ENCODE data around the gene HTR1B. TPM values are rescaled to one million over a fixed set of nuclear protein-coding genes. Genes with fewer than 3 reads are reported as not detected.

HTR1B gene, protein sequence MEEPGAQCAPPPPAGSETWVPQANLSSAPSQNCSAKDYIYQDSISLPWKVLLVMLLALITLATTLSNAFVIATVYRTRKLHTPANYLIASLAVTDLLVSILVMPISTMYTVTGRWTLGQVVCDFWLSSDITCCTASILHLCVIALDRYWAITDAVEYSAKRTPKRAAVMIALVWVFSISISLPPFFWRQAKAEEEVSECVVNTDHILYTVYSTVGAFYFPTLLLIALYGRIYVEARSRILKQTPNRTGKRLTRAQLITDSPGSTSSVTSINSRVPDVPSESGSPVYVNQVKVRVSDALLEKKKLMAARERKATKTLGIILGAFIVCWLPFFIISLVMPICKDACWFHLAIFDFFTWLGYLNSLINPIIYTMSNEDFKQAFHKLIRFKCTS
- 8.9 and 10.3 TPM in 2 replicates for total RNA-seq
- long read RNA-seq = 0 reads

DNA sequence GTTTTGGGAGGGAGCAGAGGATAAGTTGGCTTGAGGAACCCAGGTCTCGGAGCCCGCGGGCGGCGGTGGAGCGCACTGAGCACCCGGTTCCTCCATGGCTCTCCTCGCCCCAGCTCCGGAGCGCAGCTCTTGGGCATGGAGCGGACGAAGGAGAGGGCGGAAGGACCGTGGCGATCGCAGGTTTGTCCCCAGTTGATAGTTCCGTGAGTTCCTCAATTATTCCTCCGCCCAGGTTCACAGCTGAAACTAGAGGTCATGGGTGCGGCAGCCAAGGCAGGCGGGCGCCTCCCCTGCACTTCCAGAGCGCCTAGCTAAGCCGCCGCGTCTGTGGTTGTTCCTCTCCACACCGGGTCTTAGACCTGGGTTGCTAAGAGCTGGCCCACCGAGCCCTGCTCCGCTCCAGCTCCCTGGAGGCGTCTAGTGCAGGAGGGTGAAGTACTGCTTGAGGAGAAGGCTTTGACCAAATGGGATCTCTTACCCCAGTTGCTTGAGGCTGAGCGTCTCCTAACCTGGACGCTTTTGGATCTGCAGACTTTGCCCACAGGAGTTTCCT is at the start of gene HTR1B:
Gene HTR1B, minus strand, starts transcription at position 184 of the 553 bp plus-strand sequence. Its CDS starts 88 bp downstream, at position 96.
- Mint-ChIP-seq H3K4me3 (ENCODE audit: low read depth) (peak within 1 kb of the TSS; percentile 85), H3K27ac (peak within 1 kb of the TSS; percentile 30), H3K9me3 (ENCODE audit: low read depth) (no peaks in the 10 kb centered on the region), H3K36me3 (ENCODE audit: insufficient read depth) (no peaks in the 10 kb centered on the region), H3K4me1 (ENCODE audit: low read depth) (peaks cover 12% of the 10 kb centered on the region), H3K27me3 (peaks cover 54% of the 10 kb centered on the region)
- DNase-seq (ENCODE audit: low spot score, unreplicated experiment) = peak; percentile 15
- no peak for TF ChIP-seq CTCF (IDR thresholded peaks at IDR 0.05; ENCODE audit: unreplicated experiment)

GRCh38 chr6:77512554-77512953 is 49.3 kb upstream of the HTR1B start:
- H3K27ac Mint-ChIP-seq = no peak overlapping the region
- no peaks in the 10 kb centered on the region for H3K36me3 Mint-ChIP-seq (ENCODE audit: insufficient read depth)
- H3K9me3 Mint-ChIP-seq (ENCODE audit: low read depth) = peaks cover 19% of the 10 kb centered on the region
- no peaks in the 10 kb centered on the region for H3K4me1 Mint-ChIP-seq (ENCODE audit: low read depth)
- no peak overlapping the region for H3K4me3 Mint-ChIP-seq (ENCODE audit: low read depth)
- DNase-seq (ENCODE audit: low spot score, unreplicated experiment) = no peak
- no peak for TF ChIP-seq CTCF (IDR thresholded peaks at IDR 0.05; ENCODE audit: unreplicated experiment)
- no peaks in the 10 kb centered on the region for H3K27me3 Mint-ChIP-seq

DNA sequence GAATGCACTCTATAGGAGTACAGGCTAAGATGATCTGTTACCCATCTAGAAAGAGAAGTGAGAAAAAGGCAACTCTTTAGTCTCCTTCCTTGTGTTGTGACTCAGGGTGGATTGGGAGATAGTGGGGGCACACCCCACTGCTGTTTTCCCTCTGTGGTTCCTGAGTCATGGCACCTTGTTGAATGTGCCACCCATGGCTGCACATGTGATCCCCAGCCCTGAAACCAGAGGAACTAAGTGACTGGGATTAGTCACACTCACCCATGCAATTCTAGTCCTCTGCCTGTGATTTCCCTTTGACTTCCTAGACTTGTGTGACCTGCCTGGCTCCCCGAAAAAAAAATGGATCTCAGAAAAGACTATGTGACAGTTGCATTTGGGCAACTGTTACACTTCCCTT is 48.6 kb upstream of the HTR1B start:
- no peak for TF ChIP-seq CTCF (IDR thresholded peaks at IDR 0.05; ENCODE audit: unreplicated experiment)
- H3K4me1 Mint-ChIP-seq (ENCODE audit: low read depth) = no peaks in the 10 kb centered on the region
- no peak overlapping the region for H3K4me3 Mint-ChIP-seq (ENCODE audit: low read depth)
- DNase-seq (ENCODE audit: low spot score, unreplicated experiment) = no peak
- no peak overlapping the region for H3K27ac Mint-ChIP-seq
- H3K27me3 Mint-ChIP-seq = no peaks in the 10 kb centered on the region
- no peaks in the 10 kb centered on the region for H3K36me3 Mint-ChIP-seq (ENCODE audit: insufficient read depth)
- peaks cover 19% of the 10 kb centered on the region for H3K9me3 Mint-ChIP-seq (ENCODE audit: low read depth)

DNA sequence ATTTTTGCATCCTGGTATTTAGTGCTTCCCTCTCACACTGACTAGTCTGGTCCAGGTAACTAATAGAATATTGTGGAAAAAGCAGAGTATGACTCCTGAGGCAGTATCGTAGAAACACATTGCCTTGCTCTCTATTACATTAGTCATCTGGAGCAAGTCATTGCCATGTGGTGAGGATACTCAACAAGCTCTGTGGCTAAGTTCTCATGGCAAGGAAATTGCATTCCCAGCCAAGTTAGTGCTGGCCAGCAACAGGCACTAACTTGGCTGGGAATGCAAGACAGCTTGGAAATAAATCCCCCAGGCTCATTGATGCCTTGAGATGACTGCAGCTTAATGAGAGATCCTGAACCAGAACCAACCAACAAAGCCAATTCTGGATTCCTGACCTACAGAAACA is 39.7 kb upstream of the HTR1B start:
- no peaks in the 10 kb centered on the region for H3K4me1 Mint-ChIP-seq (ENCODE audit: low read depth)
- H3K4me3 Mint-ChIP-seq (ENCODE audit: low read depth) = no peak overlapping the region
- no peaks in the 10 kb centered on the region for H3K9me3 Mint-ChIP-seq (ENCODE audit: low read depth)
- no peak for TF ChIP-seq CTCF (IDR thresholded peaks at IDR 0.05; ENCODE audit: unreplicated experiment)
- no peak for DNase-seq (ENCODE audit: low spot score, unreplicated experiment)
- no peaks in the 10 kb centered on the region for H3K36me3 Mint-ChIP-seq (ENCODE audit: insufficient read depth)
- no peaks in the 10 kb centered on the region for H3K27me3 Mint-ChIP-seq
- no peak overlapping the region for H3K27ac Mint-ChIP-seq

GRCh38 chr6:77492530-77492929 is 29.2 kb upstream of the HTR1B start:
- Mint-ChIP-seq H3K27me3 (no peaks in the 10 kb centered on the region), H3K36me3 (ENCODE audit: insufficient read depth) (no peaks in the 10 kb centered on the region), H3K4me1 (ENCODE audit: low read depth) (peaks cover 1% of the 10 kb centered on the region), H3K27ac (no peak overlapping the region), H3K9me3 (ENCODE audit: low read depth) (no peaks in the 10 kb centered on the region), H3K4me3 (ENCODE audit: low read depth) (no peak overlapping the region)
- no peak for TF ChIP-seq CTCF (IDR thresholded peaks at IDR 0.05; ENCODE audit: unreplicated experiment)
- no peak for DNase-seq (ENCODE audit: low spot score, unreplicated experiment)

Measured in progenitor cell of endocrine pancreas (in vitro differentiated cells).